HEK293T (cell line): Measurements from ENCODE around the gene PRKCB.

Experiments
- ARNT ChIP-seq: fragments of 450-650 bp; IDR thresholded peaks from 2 replicates; pipeline ENCODE4 v1.6.1; 2017; ENCODE audit warnings: mild to moderate bottlenecking
- BHLHE40 ChIP-seq: fragments of 450-650 bp; IDR thresholded peaks from 2 replicates; pipeline ENCODE4 v1.6.1; 2016; ENCODE audit warnings: mild to moderate bottlenecking, moderate library complexity, borderline replicate concordance
- ELF4 ChIP-seq: fragments of 450-650 bp; IDR thresholded peaks from 2 replicates; pipeline ENCODE4 v1.6.1; 2017; ENCODE audit warnings: antibody characterized with exemption
- FOXA1 ChIP-seq: fragments of 450-650 bp; IDR thresholded peaks from 2 replicates; pipeline ENCODE4 v1.6.1; 2016; ENCODE audit warnings: mild to moderate bottlenecking
- FOXM1 ChIP-seq: fragments of 450-650 bp; IDR thresholded peaks from 2 replicates; pipeline ENCODE4 v1.6.1; 2017; ENCODE audit warnings: mild to moderate bottlenecking, borderline replicate concordance
- NFRKB ChIP-seq: fragments of 450-650 bp; IDR thresholded peaks from 2 replicates; pipeline ENCODE4 v1.6.1; 2016; ENCODE audit warnings: mild to moderate bottlenecking, moderate library complexity
- SP1 ChIP-seq: fragments of 450-650 bp; IDR thresholded peaks from 2 replicates; pipeline ENCODE4 v1.6.1; 2017
- TARDBP ChIP-seq: fragments of 450-650 bp; IDR thresholded peaks from 2 replicates; pipeline ENCODE4 v1.6.1; 2016

DNA sequence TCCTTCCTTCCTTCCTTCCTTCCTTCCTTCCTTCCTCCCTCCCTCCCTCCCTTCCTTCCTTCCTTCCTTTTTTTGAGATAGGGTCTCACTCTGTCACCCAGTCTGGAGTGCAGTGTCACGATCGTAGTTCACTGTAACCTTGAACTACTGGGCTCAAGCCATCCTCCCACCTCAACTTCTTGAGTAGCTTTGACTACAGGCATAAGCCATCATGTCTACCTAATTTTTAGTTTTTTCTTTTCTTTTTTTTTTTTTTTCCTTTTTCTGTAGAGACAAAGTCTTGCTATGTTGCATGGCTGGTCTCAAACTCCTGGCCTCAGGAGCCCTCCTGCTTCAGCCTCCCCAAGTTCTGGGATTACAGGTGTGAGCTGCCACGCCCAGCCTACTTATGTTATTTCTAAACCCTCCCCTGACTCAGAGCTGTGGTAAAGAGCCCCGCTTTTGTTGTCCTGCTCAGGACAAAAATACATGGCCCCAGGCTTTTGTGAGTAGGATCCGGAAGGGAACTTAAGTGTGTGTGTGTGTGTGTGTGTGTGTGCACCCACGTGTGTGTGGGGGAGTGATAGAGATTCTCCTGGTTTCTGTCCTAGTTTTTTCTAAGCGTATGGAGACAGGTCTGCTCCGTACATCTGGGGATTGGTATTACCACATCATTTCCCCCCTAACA lies 67.1 kb downstream of the PRKCB start:
- no peak for TF ChIP-seq FOXA1
- TF ChIP-seq BHLHE40: no peak
- TF ChIP-seq TARDBP: no peak
- no peak for TF ChIP-seq FOXM1
- TF ChIP-seq ARNT: no peak
- no peak for TF ChIP-seq NFRKB
- TF ChIP-seq ELF4: no peak
- no peak for TF ChIP-seq SP1
